H1 (cell line): ENCODE results near the gene TRAF6. TPM values are rescaled to one million over a fixed set of nuclear protein-coding genes. Genes with fewer than 3 reads are reported as not detected.

Source experiments
- CTCF ChIA-PET: fragments of 300-600 bp; sonication (Branson Sonifier 250); formaldehyde crosslinking; loops from one replicate; lab custom pipeline; 2021; ENCODE audit not compliant: partially characterized antibody; lab: Charles Lee
- POLR2A ChIA-PET: fragments of 300-600 bp; sonication (Branson Sonifier 250); formaldehyde crosslinking; loops from one replicate; lab custom pipeline; 2021; ENCODE audit warnings: inconsistent platforms; ENCODE audit not compliant: partially characterized antibody; lab: Charles Lee
- DNase-seq, 2 experiments: peaks; one replicate each; pipeline versions ENCODE4 v3.0.0 to v3.0.0-alpha.2; 2010 to 2022; ENCODE audit warnings: low spot score in 2 of 2, low read depth in 1 of 2, mixed read lengths in 1 of 2
- FAIRE-seq: peaks from 2 replicates; lab custom pipeline; 2011; peaks lifted over from hg19 to GRCh38; lab: Jason Lieb, UNC
- H2AFZ ChIP-seq: 2 replicates; pipeline ENCODE4 v1.8.1; 2012; ENCODE audit warnings: low read length, inconsistent platforms
- H2AK5ac ChIP-seq: 2 replicates; pipeline ENCODE4 v1.6.1; 2013; ENCODE audit warnings: low read depth, low read length
- H2BK120ac ChIP-seq: replicated peaks from 2 replicates; pipeline ENCODE3; 2013; ENCODE audit warnings: low read depth, low read length, inconsistent platforms
- H2BK12ac ChIP-seq: 2 replicates; pipeline ENCODE4 v1.6.1; 2013; ENCODE audit warnings: low read depth, low read length
- H2BK15ac ChIP-seq: 2 replicates; pipeline ENCODE4 v1.6.1; 2013; ENCODE audit warnings: low read length
- H2BK20ac ChIP-seq: 2 replicates; pipeline ENCODE4 v1.6.1; 2013; ENCODE audit warnings: low read length
- H2BK5ac ChIP-seq: 2 replicates; pipeline ENCODE4 v1.6.1; 2013; ENCODE audit warnings: low read depth, low read length
- H3K14ac ChIP-seq: 2 replicates; pipeline ENCODE4 v1.6.1; 2013; ENCODE audit warnings: inconsistent platforms; ENCODE audit not compliant: insufficient read length
- H3K18ac ChIP-seq: 2 replicates; pipeline ENCODE4 v1.6.1; 2013; ENCODE audit warnings: low read length; ENCODE audit errors: extremely low read depth
- H3K23ac ChIP-seq: 2 replicates; pipeline ENCODE4 v1.6.1; 2013; ENCODE audit warnings: inconsistent platforms; ENCODE audit not compliant: insufficient read length
- H3K23me2 ChIP-seq: 2 replicates; pipeline ENCODE4 v1.6.1; 2013; ENCODE audit warnings: low read depth, low read length
- H3K27ac ChIP-seq: 2 replicates; pipeline ENCODE4 v1.6.1; 2011; ENCODE audit warnings: low read depth, low read length, inconsistent platforms
- H3K27me3 ChIP-seq, 4 experiments: replicated peaks in 1 of 4; 1 replicate in 1 of 4; 2 replicates in 3 of 4; pipeline versions ENCODE4 v1.6.1 to v1.8.1; 2011 to 2013; ENCODE audit warnings: low read length in 3 of 4, mild to moderate bottlenecking in 3 of 4, inconsistent platforms in 2 of 4, mixed read lengths in 2 of 4, moderate library complexity in 1 of 4; ENCODE audit not compliant: control insufficient read depth in 3 of 4, insufficient read depth in 3 of 4; ENCODE audit errors: extremely low read depth in 1 of 4
- H3K36me3 ChIP-seq, 4 experiments: 2 replicates each; pipeline versions ENCODE4 v1.6.1 to v1.8.1; 2011 to 2013; ENCODE audit warnings: mild to moderate bottlenecking in 4 of 4, low read length in 3 of 4, moderate library complexity in 2 of 4, control low read depth in 1 of 4, inconsistent platforms in 1 of 4; ENCODE audit not compliant: insufficient read depth in 4 of 4, control insufficient read depth in 2 of 4
- H3K4ac ChIP-seq: replicated peaks from 2 replicates; pipeline ENCODE3; 2013; ENCODE audit warnings: low read length, low read depth, mixed read lengths, inconsistent platforms; ENCODE audit not compliant: insufficient read length
- H3K4me1 ChIP-seq, 4 experiments: replicated peaks in 1 of 4; 1 replicate in 1 of 4; 2 replicates in 3 of 4; pipeline versions ENCODE4 v1.6.1 to v1.8.1; 2011 to 2013; ENCODE audit warnings: low read length in 3 of 4, inconsistent platforms in 2 of 4, mixed read lengths in 1 of 4; ENCODE audit not compliant: insufficient read depth in 4 of 4, control insufficient read depth in 3 of 4
- H3K4me2 ChIP-seq, 2 experiments: 2 replicates each; pipeline versions ENCODE4 v1.6.1 to v1.8.1; 2011 to 2013; ENCODE audit warnings: low read depth in 2 of 2, low read length in 2 of 2, control low read depth in 1 of 2, inconsistent platforms in 1 of 2, mild to moderate bottlenecking in 1 of 2; ENCODE audit not compliant: insufficient read depth in 1 of 2
- H3K4me3 ChIP-seq, 4 experiments: fragments of 200-600, 300-600 bp in 1 of 4; sonication (generic), shearing (Covaris generic), sonication (Bioruptor Twin) in 1 of 4; 2 replicates each; pipeline versions ENCODE4 v1.5.1 to v1.8.1; 2011 to 2016; ENCODE audit warnings: low read length in 4 of 4, low read depth in 3 of 4, control low read depth in 2 of 4, inconsistent platforms in 2 of 4, mild to moderate bottlenecking in 2 of 4, mixed read lengths in 1 of 4, moderate library complexity in 1 of 4; ENCODE audit not compliant: insufficient read depth in 2 of 4; ENCODE audit errors: extremely low read depth in 1 of 4
- H3K56ac ChIP-seq: replicated peaks from 2 replicates; pipeline ENCODE3; 2013; ENCODE audit warnings: low read depth, mild to moderate bottlenecking, mixed read lengths, low read length, inconsistent platforms; ENCODE audit not compliant: insufficient read length
- H3K79me1 ChIP-seq: 2 replicates; pipeline ENCODE4 v1.6.1; 2013; ENCODE audit warnings: low read depth, low read length, control low read depth
- H3K79me2 ChIP-seq, 2 experiments: 2 replicates each; pipeline versions ENCODE4 v1.6.1 to v1.8.1; 2012 to 2013; ENCODE audit warnings: low read length in 2 of 2, mild to moderate bottlenecking in 2 of 2, inconsistent platforms in 1 of 2; ENCODE audit not compliant: insufficient read depth in 2 of 2, control insufficient read depth in 1 of 2
- H3K9ac ChIP-seq, 4 experiments: replicated peaks in 1 of 4; 1 replicate in 1 of 4; 2 replicates in 3 of 4; pipeline versions ENCODE4 v1.6.1 to v1.8.1; 2011 to 2013; ENCODE audit warnings: low read depth in 3 of 4, low read length in 3 of 4, control low read depth in 2 of 4, mild to moderate bottlenecking in 2 of 4, moderate library complexity in 2 of 4, inconsistent platforms in 1 of 4; ENCODE audit errors: extremely low read depth in 1 of 4
- H3K9me3 ChIP-seq, 2 experiments: 2 replicates each; pipeline versions ENCODE4 v1.6.1 to v1.8.1; 2012 to 2013; ENCODE audit warnings: mild to moderate bottlenecking in 2 of 2, moderate library complexity in 2 of 2, control low read depth in 1 of 2, inconsistent platforms in 1 of 2, low read depth in 1 of 2, low read length in 1 of 2, mixed read lengths in 1 of 2; ENCODE audit not compliant: insufficient read depth in 2 of 2
- H4K20me1 ChIP-seq, 2 experiments: replicated peaks in 1 of 2; 2 replicates each; pipeline versions ENCODE3 to v1.8.1; 2011 to 2013; ENCODE audit warnings: inconsistent platforms in 2 of 2, low read length in 2 of 2, mild to moderate bottlenecking in 1 of 2; ENCODE audit not compliant: insufficient read depth in 2 of 2, control insufficient read depth in 1 of 2
- H4K5ac ChIP-seq: 2 replicates; pipeline ENCODE4 v1.6.1; 2013; ENCODE audit warnings: low read length, low read depth, mixed read lengths, inconsistent platforms; ENCODE audit not compliant: insufficient read length
- H4K8ac ChIP-seq: 2 replicates; pipeline ENCODE4 v1.8.0; 2013; ENCODE audit warnings: mild to moderate bottlenecking, moderate library complexity, low read length, inconsistent platforms; ENCODE audit not compliant: insufficient read depth; ENCODE audit errors: extremely low read depth
- H4K91ac ChIP-seq: replicated peaks from 2 replicates; pipeline ENCODE3; 2013; ENCODE audit warnings: low read length, mixed read lengths, inconsistent platforms; ENCODE audit not compliant: insufficient read length
- BCL11A ChIP-seq, 2 experiments: IDR thresholded peaks; one replicate each; pipeline ENCODE4 v1.6.1; 2011; ENCODE audit warnings: low read depth in 2 of 2, low read length in 2 of 2, mild to moderate bottlenecking in 2 of 2
- BRCA1 ChIP-seq: IDR thresholded peaks from 2 replicates; pipeline ENCODE4 v1.6.1; 2012; ENCODE audit warnings: low read depth, low read length, improper control_type of control experiment
- CBX5 ChIP-seq: fragments of 300-800, 300-1000 bp; sonication (generic); IDR thresholded peaks from 2 replicates; pipeline ENCODE4 v1.7.1; 2016; ENCODE audit warnings: antibody characterized with exemption, low read length, low read depth
- CHD1 ChIP-seq: IDR thresholded peaks from 2 replicates; pipeline ENCODE4 v1.6.1; 2012; ENCODE audit warnings: low read depth, low read length, improper control_type of control experiment
- CTBP2 ChIP-seq: IDR thresholded peaks from 2 replicates; pipeline ENCODE4 v1.7.0; 2011; ENCODE audit warnings: borderline replicate concordance, mild to moderate bottlenecking, moderate library complexity, mixed read lengths, low read length; ENCODE audit not compliant: insufficient read depth, insufficient read length
- CTCF ChIP-seq, 3 experiments: IDR thresholded peaks; 1 replicate in 2 of 3; 2 replicates in 1 of 3; pipeline versions ENCODE4 v1.5.1 to v1.6.1; 2011; ENCODE audit warnings: low read length in 3 of 3, mild to moderate bottlenecking in 3 of 3, inconsistent platforms in 2 of 3, low read depth in 1 of 3, moderate library complexity in 1 of 3; ENCODE audit not compliant: insufficient read depth in 1 of 3; ENCODE audit errors: control extremely low read depth in 1 of 3
- MAX ChIP-seq: IDR thresholded peaks from 2 replicates; pipeline ENCODE4 v1.6.1; 2012; ENCODE audit warnings: inconsistent platforms
- SRF ChIP-seq: IDR thresholded peaks from 2 replicates; pipeline ENCODE4 v1.6.1; 2011; ENCODE audit warnings: mild to moderate bottlenecking, low read depth, low read length, moderate library complexity
- TAF7 ChIP-seq: optimal IDR thresholded peaks from 2 replicates; pipeline ENCODE3; 2011; ENCODE audit warnings: low read depth, mild to moderate bottlenecking, inconsistent platforms, low read length, moderate library complexity, borderline replicate concordance
- WGBS, 2 experiments: shearing (Covaris generic) in 1 of 2; methylation state at CpG; one replicate each; pipeline versions ENCODE4 v1.1.6 to v1.1.7; 2013 to 2015; ENCODE audit warnings: low lambda C conversion rate in 2 of 2, mixed read lengths in 2 of 2, inconsistent platforms in 1 of 2, low coverage in 1 of 2, missing lambda C conversion rate in 1 of 2; ENCODE audit not compliant: insufficient replicate concordance in 2 of 2, insufficient coverage in 1 of 2, insufficient read length in 1 of 2; ENCODE audit errors: extremely low coverage in 1 of 2, missing lambda C conversion rate in 1 of 2; 5-methylcytosine and 5-hydroxymethylcytosine counted together
- polyA plus RNA-seq, 7 experiments: library from polyadenylated mRNA; depleted of rRNA in 3 of 7; stranded (reverse) in 5 of 7; unstranded in 2 of 7; fragments of >200 nt in 5 of 7; fragments of 200-250 nt in 2 of 7; gene quantifications; 1 replicate in 5 of 7; 2 replicates in 1 of 7; 4 replicates in 1 of 7; pipeline versions ENCODE4 v1.2.1 to v1.2.3, GENCODE V29; 2011 to 2013; ENCODE audit warnings: missing spikeins in 2 of 7, mixed read lengths in 2 of 7
- total RNA-seq: library from RNA; stranded (reverse); fragmentation: NEBNext Ultra II Directional; extraction: Animal tissue kit (Norgen Biotek cat#: 25700); gene quantifications from 2 replicates; pipeline ENCODE4 v1.2.1, GENCODE V29; 2021

Gene TRAF6
- total and polyA plus RNA-seq, 2 of the 8 experiments (the other 6 are each of a cell fraction or from before 2014, with no cell fraction given): 4.6 to 8.8 TPM

GRCh38 chr11:36498721-36499120 lies 11.4 kb downstream of the TRAF6 start:
- Histone ChIP-seq H3K56ac (no peak overlapping the region), H3K4ac (no peak overlapping the region)
- POLR2A ChIA-PET: interaction anchor here (1.4 kb wide), 1 partner anchor 10 kb away, joined by 3 read pairs; no protein-coding TSS in a partner anchor

More at GRCh38 chr11:36498721-36499120, 11.4 kb downstream of the TRAF6 start:
- no peaks in the 10 kb centered on the region for H3K27me3 ChIP-seq
- H3K23me2 ChIP-seq: no peaks in the 10 kb centered on the region
- H3K9me3 ChIP-seq: no peaks in the 10 kb centered on the region
- DNase-seq: no peak
- FAIRE-seq: no peak
- H2BK15ac ChIP-seq: no peak overlapping the region
- H3K14ac ChIP-seq: no peak overlapping the region
- H2BK12ac ChIP-seq: no peak overlapping the region
- H2AK5ac ChIP-seq: no peak overlapping the region
- peaks cover 0 to 2% of the 10 kb centered on the region in 2 experiments for H4K20me1 ChIP-seq
- CTCF ChIA-PET: interaction anchor here (1.0 to 1.5 kb wide), 4 partner anchors 10 to 1015 kb away, joined by 3 to 5 read pairs (median 4); no protein-coding TSS in a partner anchor
- no peak overlapping the region for H3K23ac ChIP-seq
- H4K91ac ChIP-seq: no peak overlapping the region
- no peak overlapping the region for H2AFZ ChIP-seq
- no peak overlapping the region for H4K5ac ChIP-seq
- no peak overlapping the region for H3K4me2 ChIP-seq
- H2BK120ac ChIP-seq: no peak overlapping the region
- H4K8ac ChIP-seq: no peak overlapping the region
- H3K36me3 ChIP-seq: peaks cover 0 to 31% (median 0%) of the 10 kb centered on the region in 4 experiments; a peak in 4 of 8 replicates
- no peak overlapping the region for H3K18ac ChIP-seq
- 90% methylated on average over 1 of the region's 1 CpG; no CpG with 5 or more reads in 1 of the 2 experiments for WGBS, 2 experiments
- TF ChIP-seq BRCA1 (no peak), SRF (no peak), BCL11A (IDR thresholded peaks at IDR 0.05; ENCODE audit: low read depth in 2 of 2, low read length in 2 of 2) (no peak), TAF7 (no peak), CHD1 (no peak), CTCF (IDR thresholded peaks at IDR 0.05; ENCODE audit: control extremely low read depth in 1 of 3, insufficient read depth in 1 of 3, low read depth in 1 of 3, low read length in 3 of 3) (no peak), CBX5 (no peak), MAX (no peak), CTBP2 (no peak)
- H3K79me2 ChIP-seq: no peaks in the 10 kb centered on the region
- H3K4me3 ChIP-seq: no peak overlapping the region
- H3K4me1 ChIP-seq: no peaks in the 10 kb centered on the region
- H3K79me1 ChIP-seq: no peaks in the 10 kb centered on the region
- H2BK20ac ChIP-seq: no peak overlapping the region
- no peak overlapping the region for H3K27ac ChIP-seq
- H3K9ac ChIP-seq: no peak overlapping the region
- H2BK5ac ChIP-seq: no peak overlapping the region
